Posterior cingulate gyrus (tissue), 11 donors: Measurements from ENCODE around the gene CPNE4.

Experiments used
- DNase-seq, 10 donors: peaks; one replicate each; pipeline versions ENCODE4 v3.0.0 to v3.0.0-alpha.2; 2020 to 2021; ENCODE audit warnings: mixed read lengths in 3 of 10
- intact Hi-C: fragments of 100-400 bp; cut with DNase I; formaldehyde crosslinking; loops from one replicate; pipeline ENCODE4 v1.15.1; 2023

Gene CPNE4

DNA sequence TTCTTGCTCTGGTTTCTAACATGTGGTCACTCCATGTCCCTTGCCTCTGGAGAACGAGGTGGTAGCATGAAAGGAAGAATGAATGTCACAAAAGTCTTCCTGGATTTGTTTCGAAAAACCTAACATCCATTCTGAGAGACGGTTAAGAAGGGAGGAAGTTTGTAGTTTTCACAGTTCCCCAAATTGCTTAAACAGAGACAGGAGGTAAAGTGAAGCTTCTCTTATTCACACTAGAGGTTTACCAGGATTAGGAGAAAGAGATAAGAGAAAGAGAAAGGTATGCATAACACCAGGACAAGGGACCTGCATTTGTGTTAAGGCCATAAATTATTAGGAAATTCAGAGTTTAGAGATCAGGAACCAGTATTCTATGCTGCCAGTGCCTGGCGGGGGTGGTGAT is 228.1 kb downstream of the CPNE4 start:
- DNase-seq: no peak

GRCh38 chr3:131804565-131805133 is 230.2 kb downstream of the CPNE4 start:
- intact Hi-C loops: no loop called here
- no peak for DNase-seq

More for the DNA sequence above, 228.1 kb downstream of the CPNE4 start:
- intact Hi-C loops: no loop called here

- intact Hi-C loops: no loop called here
- no peak for DNase-seq
Measured at GRCh38 chr3:131803113-131803512, 231.7 kb downstream of the CPNE4 start.

- intact Hi-C loops: no loop called here
- no peak for DNase-seq
Measured at GRCh38 chr3:131802029-131802428, 232.8 kb downstream of the CPNE4 start.

- no peak for DNase-seq
- intact Hi-C loops: no loop called here
Measured at GRCh38 chr3:131801566-131801965, 233.2 kb downstream of the CPNE4 start.

DNA sequence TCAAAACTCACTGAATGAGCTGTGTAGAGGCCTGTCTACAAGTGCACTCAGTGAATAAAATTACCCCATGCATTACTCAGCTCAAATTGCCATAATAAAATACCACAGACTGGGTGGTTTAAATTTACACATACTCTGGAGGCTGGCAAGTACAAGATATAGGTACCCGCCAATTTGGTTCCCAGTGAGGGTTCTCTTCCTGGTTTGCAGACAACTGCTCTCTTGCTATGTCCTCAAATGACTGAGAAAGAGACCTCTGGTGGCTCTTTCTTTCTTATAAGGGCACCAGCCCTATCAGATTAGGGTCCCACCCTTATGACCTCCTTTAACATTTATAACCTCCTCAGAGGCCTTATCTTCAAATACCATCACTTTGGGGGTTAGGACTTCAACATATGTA is 237.0 kb downstream of the CPNE4 start:
- intact Hi-C loops: loop anchor here (5.0 kb wide), 1 partner anchor 600 kb away; no protein-coding TSS in a partner anchor
- no peak for DNase-seq

- intact Hi-C loops: loop anchor here (5.0 kb wide), 1 partner anchor 601 kb away; no protein-coding TSS in a partner anchor
- DNase-seq: peak in 3 of 10 donors; percentile 10 to 50 (median 32)
Measured at GRCh38 chr3:131796558-131797198, 238.1 kb downstream of the CPNE4 start.

GRCh38 chr3:131796111-131796510 is 238.7 kb downstream of the CPNE4 start:
- intact Hi-C loops: loop anchor here (5.0 kb wide), 1 partner anchor 601 kb away; no protein-coding TSS in a partner anchor
- DNase-seq: no peak

- intact Hi-C loops: loop anchor here (5.0 kb wide), 1 partner anchor 602 kb away; no protein-coding TSS in a partner anchor
- no peak for DNase-seq
Measured at GRCh38 chr3:131795390-131796090, 239.3 kb downstream of the CPNE4 start.

DNA sequence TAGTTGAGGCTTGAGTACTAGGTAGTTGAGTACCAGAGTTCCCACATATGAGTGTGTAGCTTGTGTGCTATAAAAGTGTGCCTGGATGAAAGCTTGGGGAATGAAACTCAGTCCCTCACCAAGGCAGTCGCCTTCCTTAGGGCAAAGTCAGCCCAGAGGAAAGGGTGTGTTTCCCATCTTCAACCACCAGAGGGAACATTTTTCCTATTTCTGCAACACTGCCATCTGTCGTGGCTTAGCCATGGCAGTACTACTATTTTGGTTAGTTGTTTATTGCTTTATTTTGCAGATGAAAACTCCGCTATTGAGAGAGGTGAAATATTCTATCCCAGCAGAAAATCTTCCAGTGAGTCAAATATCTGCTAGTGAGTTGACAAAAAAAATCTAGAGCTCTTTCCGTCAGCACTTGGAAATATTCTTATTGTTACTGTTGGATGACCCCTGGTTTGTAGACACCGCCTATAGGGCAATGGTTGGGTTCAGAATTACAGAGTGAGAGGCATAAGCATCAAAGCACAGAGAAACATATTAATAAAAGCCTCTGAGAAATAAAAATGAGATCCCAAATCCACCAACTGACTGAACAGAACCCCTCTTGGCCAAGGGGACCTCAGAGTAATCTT is 239.9 kb downstream of the CPNE4 start:
- peak in 3 of 10 donors; percentile 9 to 38 (median 16) for DNase-seq
- intact Hi-C loops: loop anchor here (1.0 to 5.0 kb wide), 2 partner anchors 234 to 602 kb away; no protein-coding TSS in a partner anchor

GRCh38 chr3:131793870-131794269 is 240.9 kb downstream of the CPNE4 start:
- no peak for DNase-seq
- intact Hi-C loops: loop anchor here (1.0 kb wide), 1 partner anchor 235 kb away; no protein-coding TSS in a partner anchor

GRCh38 chr3:131789188-131789587 is 245.6 kb downstream of the CPNE4 start:
- intact Hi-C loops: no loop called here
- DNase-seq: no peak

DNA sequence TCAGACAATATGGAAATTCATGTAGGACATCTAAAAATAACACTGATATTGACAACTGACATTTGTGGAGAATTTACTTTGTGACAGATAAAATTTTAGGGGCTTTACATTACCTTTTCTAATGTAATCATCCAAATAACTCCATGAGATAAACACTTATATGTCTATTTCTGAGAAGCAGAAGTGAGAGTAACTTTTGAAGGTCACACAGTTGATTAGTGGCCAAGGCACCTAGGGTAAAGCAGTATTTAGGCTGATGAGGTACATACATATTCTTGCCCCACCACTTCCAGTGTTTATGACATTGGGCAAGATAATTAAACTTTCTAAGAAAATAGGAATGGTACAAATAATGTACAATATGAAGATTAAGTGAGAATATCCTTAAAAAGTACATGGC is 248.4 kb downstream of the CPNE4 start:
- DNase-seq: no peak
- intact Hi-C loops: no loop called here

- intact Hi-C loops: no loop called here
- no peak for DNase-seq
Measured at GRCh38 chr3:131782751-131783150, 252.1 kb downstream of the CPNE4 start.

GRCh38 chr3:131778526-131778925 is 256.3 kb downstream of the CPNE4 start:
- intact Hi-C loops: no loop called here
- no peak for DNase-seq

DNA sequence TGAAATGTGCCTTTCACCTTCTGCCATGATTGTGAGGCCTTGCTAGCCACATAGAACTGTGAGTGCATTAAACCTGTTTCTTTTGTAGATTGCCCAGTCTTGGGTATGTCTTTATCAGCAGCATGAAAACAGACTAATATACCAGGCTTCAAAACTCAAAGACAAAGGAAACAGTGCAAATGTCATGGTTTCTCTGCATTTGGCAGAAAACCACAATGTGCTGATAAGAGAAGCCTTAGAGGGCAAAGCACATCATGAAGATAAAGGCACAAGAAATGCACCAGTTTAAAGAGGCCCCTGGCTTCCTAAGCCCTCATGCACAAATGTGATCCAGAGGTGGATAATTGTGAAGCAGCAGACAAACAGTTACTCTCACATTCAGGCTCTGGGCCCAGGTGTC is 259.2 kb downstream of the CPNE4 start:
- intact Hi-C loops: no loop called here
- DNase-seq: no peak

DNA sequence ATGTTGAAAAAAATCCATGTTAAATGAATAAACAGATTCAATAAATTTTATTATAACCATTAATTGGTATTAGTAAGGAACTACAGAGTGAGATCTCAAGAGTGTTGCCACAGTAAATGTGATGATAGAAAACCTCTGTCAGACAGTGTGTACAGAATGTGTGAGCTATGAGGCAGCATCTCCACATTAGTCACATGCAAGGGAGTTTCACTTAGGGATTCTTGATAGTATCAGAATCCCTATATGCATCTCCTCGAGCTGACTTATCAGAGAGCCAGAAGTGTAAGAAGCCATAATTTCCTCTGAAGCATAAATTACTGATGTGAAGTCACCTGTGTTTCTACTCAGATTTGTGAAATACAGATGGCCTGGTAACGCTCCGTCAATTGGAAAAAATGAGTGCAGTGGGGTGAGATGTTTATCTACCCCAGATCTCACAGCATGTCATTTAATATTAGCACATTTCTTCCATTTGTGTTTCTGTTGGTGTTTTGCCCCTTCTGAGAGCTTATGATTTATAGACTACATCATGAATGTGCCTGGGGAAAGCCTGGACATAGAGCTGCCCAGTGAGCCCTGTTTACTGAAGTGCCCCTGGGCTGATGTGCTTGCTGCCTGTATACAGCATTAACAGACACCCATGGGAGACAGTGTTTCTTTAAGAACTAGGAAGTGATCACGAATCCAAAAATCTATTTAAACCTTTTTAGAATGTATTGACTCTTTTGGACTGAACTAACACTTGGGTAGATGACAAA is 262.4 kb downstream of the CPNE4 start:
- no peak for DNase-seq
- intact Hi-C loops: no loop called here

- DNase-seq: no peak
- intact Hi-C loops: no loop called here
Measured at GRCh38 chr3:131762981-131763564, 271.7 kb downstream of the CPNE4 start.

- DNase-seq: no peak
- intact Hi-C loops: no loop called here
Measured at GRCh38 chr3:131756405-131756804, 278.4 kb downstream of the CPNE4 start.

DNA sequence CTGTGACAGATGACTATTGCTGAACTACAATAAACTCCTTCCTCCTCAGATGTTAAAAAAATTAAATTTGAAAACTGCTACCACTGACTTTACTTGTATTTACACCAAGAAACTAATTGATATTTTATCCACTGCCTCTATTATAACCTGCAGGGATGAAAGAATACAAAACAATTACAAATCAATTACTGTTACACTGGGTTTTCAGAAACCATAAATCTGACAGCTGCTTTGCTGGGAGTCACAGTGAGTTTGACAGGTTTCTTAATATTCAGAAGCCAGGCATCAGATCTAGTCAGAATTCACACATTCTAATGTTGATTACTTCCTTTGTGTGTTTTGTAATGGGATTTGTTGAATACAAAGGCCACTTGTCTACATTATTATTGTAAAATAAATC is 279.4 kb downstream of the CPNE4 start:
- DNase-seq: no peak
- intact Hi-C loops: no loop called here
